Measurements from ENCODE around the gene LCE1C. TPM values are rescaled to one million over a fixed set of nuclear protein-coding genes. Genes with fewer than 3 reads are reported as not detected.

The LCE1C gene, protein sequence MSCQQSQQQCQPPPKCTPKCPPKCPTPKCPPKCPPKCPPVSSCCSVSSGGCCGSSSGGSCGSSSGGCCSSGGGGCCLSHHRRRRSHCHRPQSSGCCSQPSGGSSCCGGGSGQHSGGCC
- not detected for polyA plus RNA-seq (ENCODE audit: insufficient read length in 4 of 4)

DNA sequence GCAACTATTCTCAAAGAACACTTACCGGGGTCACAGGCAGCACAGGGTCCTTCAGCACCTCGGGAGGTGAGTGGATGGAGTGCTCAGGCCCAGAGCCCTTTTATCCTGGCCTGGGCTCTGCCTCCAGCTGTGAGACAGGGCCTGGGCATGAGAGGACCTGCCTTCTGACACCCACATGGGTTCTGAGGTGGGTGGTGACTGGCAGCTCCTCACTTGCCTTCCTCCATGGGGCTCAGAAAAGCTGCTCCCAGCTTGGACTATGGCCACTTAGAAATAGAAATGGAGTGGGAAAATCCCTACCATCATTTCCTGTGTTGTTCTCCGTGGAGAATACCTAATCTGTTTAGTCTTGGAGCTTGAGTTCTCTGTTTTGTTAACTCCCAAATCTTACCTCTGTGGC, at the start of gene LCE1C:
LCE1C (minus strand) TSS at position 76 of the 400 bp plus-strand sequence. CDS start 1,173 bp downstream, outside the sequence.
- no peak for DNase-seq (ENCODE audit: low read depth in 4 of 4, low spot score in 3 of 4)

DNA sequence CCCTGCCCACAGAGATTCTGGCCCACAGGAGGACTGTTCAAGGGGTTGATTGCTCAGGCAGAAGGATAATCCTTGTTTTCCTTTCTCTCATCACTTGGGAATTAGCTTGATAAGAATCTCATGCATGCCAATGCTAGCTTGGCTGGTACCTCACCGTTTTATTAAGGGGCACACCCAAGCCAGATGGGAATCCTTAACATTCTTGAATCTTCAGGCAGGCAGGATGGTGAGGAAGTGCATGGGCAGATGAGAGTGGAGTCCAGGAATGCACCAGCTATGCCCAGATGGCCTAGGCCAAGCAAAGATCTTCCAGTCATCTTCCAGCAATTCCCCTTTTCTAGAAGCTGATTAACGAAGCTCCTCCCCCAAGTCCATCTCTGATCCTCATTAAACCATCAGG, 49.2 kb upstream of the LCE1C start:
- no peak for DNase-seq (ENCODE audit: low read depth in 4 of 4, low spot score in 3 of 4)

DNA sequence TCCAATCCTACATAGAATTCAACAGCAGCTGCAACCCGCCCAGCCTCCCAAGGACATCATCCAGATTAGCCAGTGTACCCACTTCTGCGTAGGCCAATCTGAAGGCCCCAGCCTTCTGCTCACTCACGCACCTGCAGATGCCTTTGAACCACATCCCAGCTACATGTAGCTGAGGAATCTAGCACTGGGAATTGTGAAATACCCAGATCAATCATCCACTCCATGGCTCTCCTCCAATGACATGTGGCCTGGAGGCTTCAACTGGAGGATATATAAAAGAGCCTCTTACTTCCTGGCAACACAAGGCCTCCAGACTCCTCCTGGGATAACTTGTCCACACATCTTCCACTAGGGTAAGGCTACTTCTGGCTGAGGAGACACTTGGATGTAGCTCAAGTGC, 36.1 kb upstream of the LCE1C start, which contains the start of gene LCE6A:
LCE6A (plus strand) TSS at position 301 of the 400 bp plus-strand sequence. CDS start 665 bp downstream, outside the sequence.
- DNase-seq (ENCODE audit: low read depth in 4 of 4, low spot score in 3 of 4): no peak

DNA sequence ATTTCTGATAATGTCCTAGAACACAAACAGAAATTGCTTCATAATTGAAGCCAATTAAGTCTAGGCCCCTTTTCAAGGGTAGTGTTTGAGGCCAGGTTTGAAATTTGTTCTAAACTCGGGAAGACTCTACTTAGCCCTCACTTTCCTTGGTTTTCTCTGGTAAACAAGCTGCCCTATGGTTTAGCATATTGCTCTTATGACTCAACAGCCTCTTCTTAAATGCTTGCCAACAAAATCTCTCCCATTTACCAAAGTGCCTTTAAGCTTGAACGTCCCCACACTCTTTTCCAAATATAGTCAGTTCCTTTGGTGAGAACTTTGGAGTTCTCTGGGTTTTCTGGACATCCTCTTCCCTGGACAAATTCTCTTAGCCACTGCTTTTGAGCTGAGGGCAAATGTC, 30.4 kb upstream of the LCE1C start:
- no peak for DNase-seq (ENCODE audit: low read depth in 4 of 4, low spot score in 3 of 4)

DNA sequence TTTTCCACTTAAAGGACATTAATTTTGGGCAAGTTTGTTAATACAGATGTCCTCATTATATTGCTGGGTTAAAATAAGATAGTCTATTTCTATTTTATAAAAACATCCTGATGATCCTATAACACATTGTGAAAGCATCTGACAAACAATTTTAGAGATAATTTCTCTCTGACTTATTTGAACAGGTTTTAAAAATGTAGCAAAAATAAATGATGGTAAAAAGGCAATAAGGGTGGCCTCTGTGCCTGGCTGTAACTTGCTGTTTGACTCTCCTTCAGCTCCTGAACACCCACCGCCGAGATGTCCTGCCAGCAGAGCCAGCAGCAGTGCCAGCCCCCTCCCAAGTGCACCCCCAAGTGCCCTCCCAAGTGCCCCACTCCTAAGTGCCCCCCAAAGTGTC, 20.7 kb upstream of the LCE1C start, which contains the start of gene LCE1A:
LCE1A (plus strand) TSS at position 301 of the 400 bp plus-strand sequence; CDS start at position 301, 0 bp downstream.
- no peak for DNase-seq (ENCODE audit: low read depth in 4 of 4, low spot score in 3 of 4)

DNA sequence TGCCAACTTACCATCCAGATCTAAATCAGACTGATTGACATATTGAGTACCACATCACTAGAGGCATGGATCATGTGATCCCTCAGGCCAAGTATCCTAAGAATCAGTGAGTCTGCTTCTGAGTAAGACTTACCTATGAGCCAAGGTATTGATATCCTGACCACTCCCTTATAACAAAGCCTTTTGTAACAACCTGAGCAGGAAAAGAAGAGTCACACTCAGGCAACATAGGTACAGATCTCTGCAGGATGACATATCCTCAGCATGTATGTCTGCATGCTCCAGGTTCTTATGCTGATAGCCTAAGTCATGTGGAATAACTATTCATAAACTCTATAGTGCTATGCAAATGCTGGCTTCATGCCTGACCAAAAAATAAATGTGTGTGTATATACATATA, 18.5 kb upstream of the LCE1C start:
- DNase-seq (ENCODE audit: low read depth in 4 of 4, low spot score in 3 of 4): no peak

DNA sequence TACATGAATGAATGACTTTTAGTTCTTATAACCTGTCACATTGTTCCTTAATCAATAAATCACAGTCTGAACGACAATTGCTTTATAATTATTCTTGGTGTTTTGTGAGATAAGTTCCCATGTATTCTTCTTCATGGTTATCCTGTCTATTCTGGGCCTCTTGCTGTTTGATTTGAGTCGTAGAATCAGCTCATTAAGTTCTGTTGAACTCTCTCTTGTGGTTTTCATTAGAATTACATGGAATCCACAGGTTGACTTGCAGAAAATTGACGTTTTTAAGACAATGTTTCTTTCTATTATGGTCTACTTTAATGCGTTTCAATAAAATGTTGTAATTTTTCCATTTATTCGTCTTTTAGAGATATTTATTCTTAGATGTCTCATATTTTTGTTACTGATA, 16.8 kb upstream of the LCE1C start:
- no peak for DNase-seq (ENCODE audit: low read depth in 4 of 4, low spot score in 3 of 4)

DNA sequence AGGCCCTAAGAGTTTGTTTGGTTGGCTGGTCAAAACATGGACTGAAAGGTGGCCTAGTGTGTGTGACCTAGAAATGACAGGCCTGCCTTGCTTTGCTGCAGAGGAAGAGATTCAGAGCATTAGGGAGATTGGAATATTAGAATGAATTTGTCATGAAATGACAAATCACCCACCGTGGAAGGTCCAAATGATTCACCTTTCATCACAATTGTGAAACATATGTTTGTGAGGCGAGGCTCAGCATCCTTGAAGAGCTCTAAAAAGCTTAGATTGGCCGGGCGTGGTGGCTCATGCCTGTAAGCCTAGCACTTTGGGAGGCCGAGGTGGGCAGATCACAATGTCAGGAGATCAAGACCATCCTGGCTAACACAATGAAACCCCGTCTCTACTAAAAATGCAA, 10.9 kb upstream of the LCE1C start:
- no peak for DNase-seq (ENCODE audit: low read depth in 4 of 4, low spot score in 3 of 4)

DNA sequence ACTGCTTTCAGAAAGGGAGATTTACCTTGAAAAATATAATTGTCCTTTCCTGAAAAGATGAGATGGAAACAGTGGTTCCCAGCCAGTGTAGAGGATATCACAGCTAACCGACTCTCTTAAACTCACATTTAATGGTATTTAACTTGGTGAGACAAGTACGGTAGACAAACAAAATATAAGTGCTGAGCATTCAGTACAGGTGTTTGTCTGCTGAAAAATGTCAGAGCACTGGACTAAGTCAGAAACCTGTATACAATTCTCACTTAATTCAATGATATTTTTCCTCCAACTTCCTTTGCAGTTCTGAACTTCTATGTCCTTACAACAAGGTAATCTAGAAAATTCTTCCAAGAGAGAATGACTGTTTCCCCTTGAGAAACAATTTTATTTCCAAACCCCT, 5.2 kb upstream of the LCE1C start, which contains the start of gene LCE1B:
LCE1B (plus strand) TSS at position 301 of the 400 bp plus-strand sequence. CDS start 476 bp downstream, outside the sequence.
- no peak for DNase-seq (ENCODE audit: low read depth in 4 of 4, low spot score in 3 of 4)

DNA sequence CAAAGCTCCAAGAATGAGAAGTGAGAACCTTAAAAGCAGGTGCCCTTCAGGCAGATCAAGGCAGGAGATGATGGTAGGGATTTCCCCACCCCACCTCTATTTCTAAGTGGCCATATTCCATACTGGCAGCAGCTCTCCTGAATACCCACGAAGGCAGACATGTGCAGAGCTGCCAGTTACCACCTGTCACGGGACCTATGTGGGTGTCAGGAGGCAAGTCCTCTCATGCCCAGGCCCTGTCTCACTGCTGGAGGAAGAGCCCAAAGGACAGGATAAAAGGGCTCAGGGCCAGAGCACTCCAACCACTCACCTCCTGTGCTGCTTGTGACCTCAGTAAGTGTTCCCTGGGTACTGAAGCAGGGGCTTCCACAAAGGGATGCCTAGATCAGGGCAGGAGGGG, 4.6 kb upstream of the LCE1C start:
- DNase-seq (ENCODE audit: low read depth in 4 of 4, low spot score in 3 of 4): no peak

DNA sequence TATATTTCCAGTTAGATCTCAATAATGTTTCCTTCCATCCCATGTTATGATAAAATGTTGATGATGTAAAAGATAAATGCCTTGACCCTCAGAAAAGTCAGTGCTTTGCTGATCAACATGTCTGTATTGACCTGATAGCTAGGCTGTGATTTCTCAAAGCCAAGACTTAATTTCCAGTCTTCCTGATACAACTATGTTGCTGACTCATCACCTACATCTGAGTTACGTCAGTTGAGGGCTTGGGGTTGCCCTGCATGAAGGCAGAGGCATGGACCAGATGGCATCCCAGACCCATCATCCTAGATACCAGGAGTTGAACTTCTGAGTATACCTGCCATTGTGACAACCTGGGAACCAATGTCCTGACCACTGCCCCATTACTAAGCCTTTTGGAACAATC, 5.1 kb downstream of the LCE1C start:
- no peak for DNase-seq (ENCODE audit: low read depth in 4 of 4, low spot score in 3 of 4)

DNA sequence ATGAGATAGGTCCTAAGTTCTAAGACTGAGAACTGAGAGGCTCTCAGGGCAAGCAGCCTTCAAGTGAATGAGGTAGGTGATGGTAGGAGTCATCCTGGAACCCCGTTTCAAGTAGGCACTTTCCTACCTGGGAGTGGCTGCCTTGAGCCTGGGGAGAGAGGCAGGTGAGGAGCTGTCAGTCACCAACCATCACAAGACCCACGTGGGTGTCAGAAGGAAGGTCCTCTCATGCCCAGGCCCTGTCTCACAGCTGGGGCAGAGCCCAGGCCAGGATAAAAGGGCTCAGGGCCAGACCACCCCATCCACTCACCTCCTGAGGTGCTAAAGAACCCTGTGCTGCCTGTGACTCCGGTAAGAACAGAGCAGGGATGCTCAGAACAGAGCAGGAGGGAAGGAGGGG, 10.0 kb downstream of the LCE1C start, which contains the start of gene LCE1D:
LCE1D (plus strand) TSS at position 301 of the 400 bp plus-strand sequence. CDS start 1,074 bp downstream, outside the sequence.
- no peak for DNase-seq (ENCODE audit: low read depth in 4 of 4, low spot score in 3 of 4)

DNA sequence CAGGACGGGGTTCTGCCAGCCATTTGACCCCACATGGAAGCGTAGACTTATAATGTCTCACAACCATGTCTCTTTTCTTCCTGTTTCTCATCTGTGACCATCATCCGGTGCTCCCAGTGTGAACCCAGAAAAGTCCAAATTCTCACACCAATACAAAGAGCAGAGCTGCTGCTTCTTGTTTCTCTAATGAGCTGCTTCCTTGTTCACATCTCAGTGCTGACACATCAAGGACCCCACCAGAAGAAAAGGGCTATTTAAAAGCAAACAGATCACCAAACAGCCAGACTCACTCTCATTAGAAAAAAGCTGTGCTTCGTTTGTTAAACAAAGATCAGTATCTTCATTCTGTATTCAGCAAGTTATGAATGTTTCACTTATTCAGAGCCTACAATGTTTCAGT, 10.8 kb downstream of the LCE1C start:
- no peak for DNase-seq (ENCODE audit: low read depth in 4 of 4, low spot score in 3 of 4)

DNA sequence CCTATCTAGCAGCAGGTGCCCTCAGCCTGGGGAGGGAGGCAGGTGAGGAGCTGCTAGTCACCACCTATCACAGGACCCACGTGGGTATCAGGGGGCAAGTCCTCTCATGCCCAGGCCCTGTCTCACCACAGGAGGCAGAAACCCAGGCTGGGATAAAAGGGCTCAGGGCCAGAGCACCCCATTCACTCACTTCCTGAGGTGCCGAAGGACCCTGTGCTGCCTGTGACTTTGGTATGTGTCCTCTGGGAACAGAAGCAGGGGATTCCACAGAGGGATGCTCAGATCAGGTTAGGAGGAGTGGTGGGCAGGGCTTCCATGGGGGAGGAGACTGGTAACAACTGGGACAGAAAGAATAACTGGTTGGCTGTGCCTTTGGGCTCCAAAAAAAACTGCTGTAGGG, 20.4 kb downstream of the LCE1C start, which contains the start of gene LCE1E:
LCE1E (plus strand) TSS at position 181 of the 400 bp plus-strand sequence. CDS start 1,043 bp downstream, outside the sequence.
- no peak for DNase-seq (ENCODE audit: low read depth in 4 of 4, low spot score in 3 of 4)

DNA sequence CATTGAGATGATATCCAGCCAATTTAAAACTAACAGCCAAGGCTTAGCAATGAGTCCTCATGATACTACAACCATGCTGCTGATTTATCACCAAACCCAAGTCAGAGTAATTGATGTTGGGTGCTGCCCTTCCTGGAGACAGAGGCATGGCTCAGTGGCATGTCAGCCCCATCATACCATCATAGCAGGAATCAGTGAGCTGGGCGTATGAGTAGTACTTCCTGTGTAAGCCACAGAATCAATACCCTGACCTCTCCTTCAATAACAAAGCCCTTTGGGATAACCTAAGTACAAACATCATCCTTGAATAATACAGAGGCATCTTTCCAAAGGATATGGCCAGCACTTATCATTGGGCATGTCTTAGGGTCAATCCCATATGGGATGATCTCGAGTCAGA, 23.4 kb downstream of the LCE1C start:
- DNase-seq (ENCODE audit: low read depth in 4 of 4, low spot score in 3 of 4): no peak

DNA sequence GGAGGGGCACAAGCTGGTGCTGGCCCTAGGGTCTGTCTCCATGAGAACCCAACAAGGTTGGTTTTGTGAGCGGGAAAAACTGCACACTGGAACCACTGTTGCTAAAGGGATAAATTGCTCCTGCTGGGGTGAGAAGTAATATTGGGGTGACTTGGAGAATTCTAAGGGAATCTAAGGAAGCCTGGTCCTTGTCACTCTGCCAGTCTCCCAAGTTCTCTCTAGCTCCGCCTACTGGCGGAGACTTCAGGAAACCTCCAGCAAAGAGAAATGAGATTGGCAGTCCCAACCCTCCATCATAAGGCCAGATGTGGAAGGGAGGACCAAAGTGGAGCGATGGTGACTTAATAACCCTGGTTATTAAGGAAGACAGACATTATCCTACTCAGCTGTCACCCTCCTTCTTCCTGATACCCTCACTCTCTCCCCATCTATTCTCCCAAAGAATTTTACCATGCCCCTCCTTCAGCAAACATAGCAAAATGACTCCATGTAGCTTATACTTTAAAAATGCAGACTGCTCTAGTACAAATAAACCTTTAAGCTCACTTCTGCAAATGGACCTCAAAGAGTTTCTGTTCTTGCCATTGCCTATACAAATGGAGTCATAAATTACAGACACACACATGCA, 28.8 kb downstream of the LCE1C start:
- no peak for DNase-seq (ENCODE audit: low read depth in 4 of 4, low spot score in 3 of 4)

DNA sequence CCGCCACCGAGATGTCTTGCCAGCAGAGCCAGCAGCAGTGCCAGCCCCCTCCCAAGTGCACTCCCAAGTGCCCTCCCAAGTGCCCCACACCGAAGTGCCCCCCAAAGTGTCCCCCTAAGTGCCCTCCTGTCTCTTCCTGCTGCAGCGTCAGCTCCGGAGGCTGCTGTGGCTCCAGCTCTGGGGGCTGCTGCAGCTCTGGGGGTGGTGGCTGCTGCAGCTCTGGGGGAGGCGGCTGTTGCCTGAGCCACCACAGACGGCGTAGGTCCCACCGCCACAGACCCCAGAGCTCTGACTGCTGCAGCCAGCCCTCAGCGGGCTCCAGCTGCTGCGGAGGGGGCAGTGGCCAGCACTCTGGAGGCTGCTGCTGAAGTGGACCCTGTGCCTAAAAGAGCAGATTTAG, 30.1 kb downstream of the LCE1C start:
- no peak for DNase-seq (ENCODE audit: low read depth in 4 of 4, low spot score in 3 of 4)

DNA sequence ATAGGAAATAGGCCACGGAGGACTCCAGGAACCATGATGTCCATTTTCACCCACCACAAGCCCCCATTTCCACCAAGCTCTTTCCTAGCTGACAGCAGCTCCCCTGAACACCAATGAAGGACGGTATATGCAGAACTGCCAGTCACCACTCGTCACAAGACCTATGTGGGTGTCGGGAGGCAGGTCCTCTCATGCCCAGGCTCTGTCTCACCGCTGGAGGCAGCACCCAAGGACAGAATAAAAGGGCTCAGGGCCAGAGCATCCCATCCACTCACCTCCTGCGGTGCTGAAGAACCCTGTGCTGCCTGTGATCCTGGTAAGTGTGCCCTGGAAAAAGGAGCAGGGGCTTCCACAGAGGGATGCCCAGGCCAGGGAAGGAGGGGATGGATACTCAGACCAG, 31.6 kb downstream of the LCE1C start, which contains the start of gene LCE1F:
LCE1F (plus strand) TSS at position 266 of the 400 bp plus-strand sequence. CDS start 1,232 bp downstream, outside the sequence.
- DNase-seq (ENCODE audit: low read depth in 4 of 4, low spot score in 3 of 4): no peak

DNA sequence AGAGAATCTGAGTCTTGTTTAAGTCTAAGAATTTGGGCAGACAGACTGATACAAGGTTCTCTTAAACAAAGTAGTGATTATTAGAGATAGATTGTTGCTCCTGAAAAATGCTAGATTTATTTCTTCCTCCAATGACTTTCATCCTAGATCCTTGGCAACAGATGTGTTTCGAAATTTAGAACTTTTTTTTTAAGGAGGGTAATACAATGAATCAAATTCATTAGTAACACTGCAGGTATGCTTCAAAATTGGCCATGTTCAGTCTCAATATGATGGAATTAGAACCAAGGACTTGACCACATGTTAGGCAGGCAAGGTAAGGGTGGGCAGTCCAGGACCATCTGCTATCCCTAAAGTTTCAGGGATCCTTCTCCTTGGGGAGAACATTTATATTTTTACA, 36.0 kb downstream of the LCE1C start:
- no peak for DNase-seq (ENCODE audit: low read depth in 4 of 4, low spot score in 3 of 4)

DNA sequence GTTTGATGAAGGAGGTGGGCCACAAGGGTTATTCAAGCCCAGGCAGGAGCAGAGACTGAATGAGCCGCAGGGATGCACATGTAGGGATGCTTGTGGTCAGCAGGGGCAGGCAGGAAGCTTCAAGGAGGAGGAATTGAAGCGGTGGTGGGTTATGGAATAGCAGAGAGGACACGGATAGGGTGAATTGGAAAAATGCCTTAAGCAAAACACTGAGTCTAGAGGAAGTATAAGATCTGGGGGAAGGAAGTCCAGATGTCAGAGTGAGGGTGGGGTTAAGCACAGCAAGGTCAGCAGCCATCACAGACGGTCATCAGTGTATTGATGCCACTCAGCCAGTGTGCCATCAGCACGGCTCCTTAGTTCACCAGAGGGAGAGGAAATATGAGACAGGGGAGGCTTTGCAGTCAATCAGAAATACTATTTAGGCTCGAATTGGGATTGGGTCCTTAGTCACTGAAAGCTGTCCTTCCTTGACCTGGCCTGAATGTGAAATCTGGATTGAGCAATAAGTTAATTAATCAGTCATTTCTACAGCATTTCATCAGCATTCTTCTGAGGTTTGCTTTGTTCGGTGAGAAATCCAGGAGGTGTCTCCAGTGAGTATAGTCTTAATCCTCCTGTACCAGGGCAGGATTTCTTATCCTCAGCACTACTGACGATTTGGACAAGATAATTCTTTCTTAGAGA, 37.5 kb downstream of the LCE1C start:
- no peak for DNase-seq (ENCODE audit: low read depth in 4 of 4, low spot score in 3 of 4)

DNA sequence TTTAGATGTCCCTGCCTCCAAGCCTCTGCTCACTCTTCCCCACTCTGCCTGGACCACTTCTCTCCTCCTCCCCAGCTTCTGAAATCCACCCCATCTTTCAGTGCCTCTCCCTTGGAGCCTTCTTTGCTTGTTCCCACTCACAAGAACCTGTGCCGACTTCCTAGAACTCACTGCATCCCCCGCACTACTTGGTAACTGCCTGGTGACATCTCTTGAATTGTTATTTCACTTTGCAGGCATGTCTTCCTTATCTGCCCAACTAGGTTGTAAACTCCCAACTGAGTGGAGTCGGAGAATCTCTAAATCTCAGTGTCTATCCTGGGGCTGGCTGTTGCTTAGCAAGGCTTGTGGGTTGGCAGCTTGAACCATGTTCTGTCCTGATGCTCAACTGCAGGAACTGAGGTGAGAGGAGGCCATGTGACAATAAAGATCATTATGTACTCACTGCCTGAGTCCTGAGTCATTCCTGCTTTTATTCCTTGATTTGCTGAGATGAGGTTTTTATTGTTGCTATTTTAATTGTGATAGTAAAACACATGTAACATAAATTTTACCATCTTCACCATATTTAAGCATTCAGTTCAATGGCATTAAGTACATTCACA, 44.7 kb downstream of the LCE1C start:
- DNase-seq (ENCODE audit: low read depth in 4 of 4, low spot score in 3 of 4): no peak
